GM12878 (cell line): ENCODE results near the gene RECK. TPM values are rescaled to one million over a fixed set of nuclear protein-coding genes. Genes with fewer than 3 reads are reported as not detected.

Source experiments
- ATF7 ChIP-seq: fragments of 450-650 bp; IDR thresholded peaks from 2 replicates; pipeline ENCODE4 v1.6.1; 2016; ENCODE audit warnings: low read depth, mild to moderate bottlenecking
- CBFB ChIP-seq: IDR thresholded peaks from 2 replicates; pipeline ENCODE4 v1.6.1; 2016; ENCODE audit warnings: antibody characterized with exemption, low read depth
- CREM ChIP-seq: IDR thresholded peaks from 2 replicates; pipeline ENCODE4 v1.6.1; 2014; ENCODE audit warnings: antibody characterized with exemption, low read depth
- EGR1 ChIP-seq, 2 experiments: IDR thresholded peaks; 1 replicate in 1 of 2; 2 replicates in 1 of 2; pipeline ENCODE4 v1.6.1; 2011 to 2012; ENCODE audit warnings: low read depth in 2 of 2, low read length in 2 of 2, borderline replicate concordance in 1 of 2, mild to moderate bottlenecking in 1 of 2, moderate library complexity in 1 of 2
- ETV6 ChIP-seq, 2 experiments: fragments of 450-650 bp in 1 of 2; IDR thresholded peaks in 1 of 2; conservative IDR thresholded peaks in 1 of 2; 2 replicates each; pipeline ENCODE4 v1.6.1; 2014; ENCODE audit warnings: antibody characterized with exemption in 1 of 2, borderline replicate concordance in 1 of 2, low read depth in 1 of 2, mild to moderate bottlenecking in 1 of 2, moderate library complexity in 1 of 2
- FOS ChIP-seq: IDR thresholded peaks from 3 replicates; pipeline ENCODE4 v1.6.1; 2011; ENCODE audit warnings: borderline replicate concordance; ENCODE audit not compliant: insufficient read length; ENCODE audit errors: extremely low read depth
- HDAC6 ChIP-seq: fragments of 200-600 bp; sonication (generic); IDR thresholded peaks from one replicate; pipeline ENCODE4 v1.8.0; 2017; ENCODE audit warnings: antibody characterized with exemption; ENCODE audit not compliant: unreplicated experiment
- IKZF1 ChIP-seq: fragments of 450-650 bp; conservative IDR thresholded peaks from 2 replicates; pipeline ENCODE4 v1.6.1; 2017; ENCODE audit warnings: antibody characterized with exemption, mild to moderate bottlenecking
- MEF2B ChIP-seq: fragments of 450-650 bp; IDR thresholded peaks from 2 replicates; pipeline ENCODE4 v1.6.1; 2018; ENCODE audit warnings: mild to moderate bottlenecking, moderate library complexity; ENCODE audit not compliant: partially characterized antibody, poor library complexity, severe bottlenecking
- NBN ChIP-seq: fragments of 450-650 bp; IDR thresholded peaks from 2 replicates; pipeline ENCODE4 v1.6.1; 2016
- NRF1 ChIP-seq: conservative IDR thresholded peaks from 2 replicates; pipeline ENCODE4 v1.6.1; 2011; ENCODE audit warnings: mild to moderate bottlenecking, low read depth, low read length, improper control_type of control experiment
- PAX8 ChIP-seq: fragments of 450-650 bp; IDR thresholded peaks from 2 replicates; pipeline ENCODE4 v1.6.1; 2017; ENCODE audit warnings: mild to moderate bottlenecking, moderate library complexity
- PML ChIP-seq: IDR thresholded peaks from 2 replicates; pipeline ENCODE4 v1.6.1; 2012; ENCODE audit warnings: low read length, inconsistent platforms
- RAD51 ChIP-seq: fragments of 450-650 bp; IDR thresholded peaks from 2 replicates; pipeline ENCODE4 v1.6.1; 2016; ENCODE audit warnings: moderate library complexity, mild to moderate bottlenecking, inconsistent platforms
- SP1 ChIP-seq: IDR thresholded peaks from one replicate; pipeline ENCODE4 v1.6.1; 2011; ENCODE audit warnings: low read depth, low read length
- STAT3 ChIP-seq: IDR thresholded peaks from 2 replicates; pipeline ENCODE4 v1.6.1; 2011; ENCODE audit warnings: low read depth, low read length, improper control_type of control experiment
- TARDBP ChIP-seq: IDR thresholded peaks from 2 replicates; pipeline ENCODE4 v1.6.1; 2016; ENCODE audit warnings: borderline replicate concordance
- TCF12 ChIP-seq: IDR thresholded peaks from 2 replicates; pipeline ENCODE4 v1.6.1; 2011; ENCODE audit warnings: low read depth, mild to moderate bottlenecking, low read length
- TCF3 ChIP-seq: IDR thresholded peaks from 2 replicates; pipeline ENCODE4 v1.6.1; 2012; ENCODE audit warnings: low read depth, mild to moderate bottlenecking, low read length, borderline replicate concordance; ENCODE audit not compliant: insufficient read depth
- TCF7 ChIP-seq: IDR thresholded peaks from 2 replicates; pipeline ENCODE4 v1.6.1; 2014; ENCODE audit warnings: antibody characterized with exemption, borderline replicate concordance
- YBX1 ChIP-seq: fragments of 450-650 bp; IDR thresholded peaks from 2 replicates; pipeline ENCODE4 v1.6.1; 2016; ENCODE audit warnings: antibody characterized with exemption
- polyA plus RNA-seq, 11 experiments: library from polyadenylated mRNA; depleted of rRNA in 4 of 11; unstranded in 6 of 11; stranded (reverse) in 5 of 11; fragments of >200 nt; fragmentation: Nextera tagmentation in 4 of 11; fragmentation: Illumina TruSeq in 1 of 11; extraction: Ambion mirVana in 4 of 11; extraction: Trizol in 1 of 11; gene quantifications; 1 replicate in 1 of 11; 2 replicates in 10 of 11; pipeline versions ENCODE4 v1.2.1 to v1.2.3, GENCODE V29; 2011 to 2016; ENCODE audit warnings: inconsistent platforms in 2 of 11, missing spikeins in 2 of 11, low read depth in 1 of 11
- total RNA-seq, 4 experiments: library from RNA; depleted of rRNA in 3 of 4; stranded (reverse); fragments of >200 nt in 3 of 4; fragmentation: Illumina TruSeq in 1 of 4; extraction: Trizol in 1 of 4; gene quantifications; 2 replicates each; pipeline versions ENCODE4 v1.2.1 to v1.2.3, GENCODE V29; 2013 to 2021
- TF ChIP-seq, protein P1 (sequence below): IDR thresholded peaks from 2 replicates; pipeline ENCODE4 v1.6.1; 2012; ENCODE audit warnings: mild to moderate bottlenecking, low read depth, low read length
- TF ChIP-seq, protein P2 (sequence below), 3 experiments: IDR thresholded peaks in 2 of 3; conservative IDR thresholded peaks in 1 of 3; 2 replicates each; pipeline ENCODE4 v1.5.1; 2011; ENCODE audit warnings: low read depth in 3 of 3, low read length in 3 of 3, mild to moderate bottlenecking in 3 of 3, control low read depth in 2 of 3, moderate library complexity in 2 of 3, inconsistent platforms in 1 of 3, mixed read lengths in 1 of 3; ENCODE audit not compliant: control insufficient read depth in 2 of 3, insufficient read depth in 1 of 3; ENCODE audit errors: extremely low read depth in 1 of 3
- TF ChIP-seq, protein P3 (sequence below): fragments of 450-650 bp; IDR thresholded peaks from 2 replicates; pipeline ENCODE4 v1.6.1; 2017; ENCODE audit warnings: low read depth, mild to moderate bottlenecking, moderate library complexity

Gene RECK
- total and polyA plus RNA-seq, 10 of the 15 experiments (the other 5 are each of a cell fraction or from before 2014, with no cell fraction given), result 0.02 to 0.40 (median 0.13) TPM

DNA sequence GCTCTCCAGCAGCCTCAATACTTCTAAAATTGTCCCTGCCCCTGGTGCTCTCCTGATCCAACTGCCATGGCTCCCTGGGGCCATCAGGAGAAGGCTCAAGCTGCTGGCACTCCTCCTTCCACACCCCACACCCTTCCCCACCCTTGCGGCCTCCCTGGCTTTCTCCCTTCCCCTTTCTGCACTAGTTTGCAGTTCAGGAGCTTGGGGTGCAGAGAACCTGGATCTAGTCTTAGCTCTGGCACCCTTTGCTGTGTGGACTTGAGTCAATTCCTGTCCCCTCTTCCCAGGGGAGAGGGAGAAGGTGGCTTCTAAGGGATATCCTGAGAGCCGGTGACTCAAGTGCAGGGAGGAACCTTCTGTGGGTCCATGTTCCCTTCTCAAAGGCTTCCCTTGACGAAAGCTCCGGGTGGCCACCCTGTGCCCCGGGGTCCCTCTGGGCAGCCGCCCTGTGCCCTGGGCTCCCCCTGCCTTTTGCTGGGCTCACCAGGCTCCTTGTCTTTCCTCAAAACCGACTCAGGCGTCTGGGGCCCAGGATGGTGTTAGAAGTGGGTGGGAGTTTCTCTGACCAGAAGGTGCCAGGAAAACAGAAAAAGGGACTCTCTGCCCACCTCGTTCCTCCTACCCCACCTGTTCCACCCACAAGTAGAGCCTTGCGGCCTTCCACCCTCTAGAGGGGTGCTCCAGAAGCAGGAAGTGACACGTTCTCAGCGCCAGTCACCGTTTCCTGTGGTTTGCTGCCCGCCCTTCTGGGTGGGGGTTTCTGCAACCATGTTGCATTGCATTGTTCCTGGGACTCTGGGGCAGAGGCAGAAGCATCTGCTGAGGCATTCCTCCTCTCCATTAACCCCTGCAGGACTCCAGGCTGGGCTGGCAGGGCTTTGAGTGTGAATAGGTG is 114.8 kb downstream of the RECK start (continued):
- TF ChIP-seq TCF12 (peak; percentile 84), FOS (no peak), NRF1 (no peak), STAT3 (no peak), IKZF1 (peak; percentile 82), YBX1 (no peak), RAD51 (no peak), EGR1 (IDR thresholded peaks at IDR 0.05; ENCODE audit: borderline replicate concordance in 1 of 2, low read depth in 2 of 2, low read length in 2 of 2) (peak in 1 of 2 experiments; percentile 61; a peak in 2 of 3 replicates), PML (no peak), CBFB (peak; percentile 89), CREM (peak; percentile 95), MEF2B (peak; percentile 55), HDAC6 (no peak), PAX8 (no peak), ATF7 (peak; percentile 59; the same call in 1 of the 2 replicates), ETV6 (conservative IDR thresholded peaks at IDR 0.05 in 1 of 2, IDR thresholded peaks at IDR 0.05 in 1 of 2; ENCODE audit: borderline replicate concordance in 1 of 2, low read depth in 1 of 2) (peak in 1 of 2 experiments; percentile 90; a peak in 2 of 4 replicates), TARDBP (no peak), SP1 (peak; percentile 77), TCF3 (peak; percentile 86; the same call in 1 of the 2 replicates), NBN (peak; percentile 52; the same call in 1 of the 2 replicates), TCF7 (no peak)
- TF ChIP-seq, protein P1, sequence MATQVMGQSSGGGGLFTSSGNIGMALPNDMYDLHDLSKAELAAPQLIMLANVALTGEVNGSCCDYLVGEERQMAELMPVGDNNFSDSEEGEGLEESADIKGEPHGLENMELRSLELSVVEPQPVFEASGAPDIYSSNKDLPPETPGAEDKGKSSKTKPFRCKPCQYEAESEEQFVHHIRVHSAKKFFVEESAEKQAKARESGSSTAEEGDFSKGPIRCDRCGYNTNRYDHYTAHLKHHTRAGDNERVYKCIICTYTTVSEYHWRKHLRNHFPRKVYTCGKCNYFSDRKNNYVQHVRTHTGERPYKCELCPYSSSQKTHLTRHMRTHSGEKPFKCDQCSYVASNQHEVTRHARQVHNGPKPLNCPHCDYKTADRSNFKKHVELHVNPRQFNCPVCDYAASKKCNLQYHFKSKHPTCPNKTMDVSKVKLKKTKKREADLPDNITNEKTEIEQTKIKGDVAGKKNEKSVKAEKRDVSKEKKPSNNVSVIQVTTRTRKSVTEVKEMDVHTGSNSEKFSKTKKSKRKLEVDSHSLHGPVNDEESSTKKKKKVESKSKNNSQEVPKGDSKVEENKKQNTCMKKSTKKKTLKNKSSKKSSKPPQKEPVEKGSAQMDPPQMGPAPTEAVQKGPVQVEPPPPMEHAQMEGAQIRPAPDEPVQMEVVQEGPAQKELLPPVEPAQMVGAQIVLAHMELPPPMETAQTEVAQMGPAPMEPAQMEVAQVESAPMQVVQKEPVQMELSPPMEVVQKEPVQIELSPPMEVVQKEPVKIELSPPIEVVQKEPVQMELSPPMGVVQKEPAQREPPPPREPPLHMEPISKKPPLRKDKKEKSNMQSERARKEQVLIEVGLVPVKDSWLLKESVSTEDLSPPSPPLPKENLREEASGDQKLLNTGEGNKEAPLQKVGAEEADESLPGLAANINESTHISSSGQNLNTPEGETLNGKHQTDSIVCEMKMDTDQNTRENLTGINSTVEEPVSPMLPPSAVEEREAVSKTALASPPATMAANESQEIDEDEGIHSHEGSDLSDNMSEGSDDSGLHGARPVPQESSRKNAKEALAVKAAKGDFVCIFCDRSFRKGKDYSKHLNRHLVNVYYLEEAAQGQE, result no peak
- TF ChIP-seq, protein P2, sequence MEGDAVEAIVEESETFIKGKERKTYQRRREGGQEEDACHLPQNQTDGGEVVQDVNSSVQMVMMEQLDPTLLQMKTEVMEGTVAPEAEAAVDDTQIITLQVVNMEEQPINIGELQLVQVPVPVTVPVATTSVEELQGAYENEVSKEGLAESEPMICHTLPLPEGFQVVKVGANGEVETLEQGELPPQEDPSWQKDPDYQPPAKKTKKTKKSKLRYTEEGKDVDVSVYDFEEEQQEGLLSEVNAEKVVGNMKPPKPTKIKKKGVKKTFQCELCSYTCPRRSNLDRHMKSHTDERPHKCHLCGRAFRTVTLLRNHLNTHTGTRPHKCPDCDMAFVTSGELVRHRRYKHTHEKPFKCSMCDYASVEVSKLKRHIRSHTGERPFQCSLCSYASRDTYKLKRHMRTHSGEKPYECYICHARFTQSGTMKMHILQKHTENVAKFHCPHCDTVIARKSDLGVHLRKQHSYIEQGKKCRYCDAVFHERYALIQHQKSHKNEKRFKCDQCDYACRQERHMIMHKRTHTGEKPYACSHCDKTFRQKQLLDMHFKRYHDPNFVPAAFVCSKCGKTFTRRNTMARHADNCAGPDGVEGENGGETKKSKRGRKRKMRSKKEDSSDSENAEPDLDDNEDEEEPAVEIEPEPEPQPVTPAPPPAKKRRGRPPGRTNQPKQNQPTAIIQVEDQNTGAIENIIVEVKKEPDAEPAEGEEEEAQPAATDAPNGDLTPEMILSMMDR (IDR thresholded peaks at IDR 0.05 in 2 of 3, conservative IDR thresholded peaks at IDR 0.05 in 1 of 3; ENCODE audit: control insufficient read depth in 2 of 3, extremely low read depth in 1 of 3, insufficient read depth in 1 of 3, low read depth in 3 of 3, low read length in 3 of 3), result no peak
- TF ChIP-seq, protein P3, sequence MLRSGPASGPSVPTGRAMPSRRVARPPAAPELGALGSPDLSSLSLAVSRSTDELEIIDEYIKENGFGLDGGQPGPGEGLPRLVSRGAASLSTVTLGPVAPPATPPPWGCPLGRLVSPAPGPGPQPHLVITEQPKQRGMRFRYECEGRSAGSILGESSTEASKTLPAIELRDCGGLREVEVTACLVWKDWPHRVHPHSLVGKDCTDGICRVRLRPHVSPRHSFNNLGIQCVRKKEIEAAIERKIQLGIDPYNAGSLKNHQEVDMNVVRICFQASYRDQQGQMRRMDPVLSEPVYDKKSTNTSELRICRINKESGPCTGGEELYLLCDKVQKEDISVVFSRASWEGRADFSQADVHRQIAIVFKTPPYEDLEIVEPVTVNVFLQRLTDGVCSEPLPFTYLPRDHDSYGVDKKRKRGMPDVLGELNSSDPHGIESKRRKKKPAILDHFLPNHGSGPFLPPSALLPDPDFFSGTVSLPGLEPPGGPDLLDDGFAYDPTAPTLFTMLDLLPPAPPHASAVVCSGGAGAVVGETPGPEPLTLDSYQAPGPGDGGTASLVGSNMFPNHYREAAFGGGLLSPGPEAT, result peak; percentile 34; the same call in 1 of the 2 replicates
